Mesothelial cell of epicardium (in vitro differentiated cells): ENCODE measurements around the gene CALCR. TPM values are rescaled to one million over a fixed set of nuclear protein-coding genes. Genes with fewer than 3 reads are reported as not detected.

Source experiments
- DNase-seq, 2 experiments: peaks; one replicate each; pipeline ENCODE4 v3.0.0; 2021; ENCODE audit warnings: low spot score in 2 of 2; ENCODE audit not compliant: unreplicated experiment in 2 of 2
- H3K27ac Mint-ChIP-seq: 2 replicates; pipeline ENCODE4 v1.8.0; 2021; ENCODE audit warnings: mixed read lengths
- H3K27me3 Mint-ChIP-seq: 2 replicates; pipeline ENCODE4 v1.8.0; 2021; ENCODE audit warnings: low read depth, mixed read lengths
- H3K36me3 Mint-ChIP-seq: 2 replicates; pipeline ENCODE4 v1.8.0; 2021; ENCODE audit warnings: mixed read lengths
- H3K4me1 Mint-ChIP-seq: 2 replicates; pipeline ENCODE4 v1.8.0; 2021; ENCODE audit warnings: mixed read lengths
- H3K4me3 Mint-ChIP-seq: 2 replicates; pipeline ENCODE4 v1.8.0; 2021; ENCODE audit warnings: mild to moderate bottlenecking, moderate library complexity, mixed read lengths
- H3K9me3 Mint-ChIP-seq: 2 replicates; pipeline ENCODE4 v1.8.0; 2021; ENCODE audit warnings: mixed read lengths
- microRNA-seq: library from miRNA; unstranded; fragments of <30 nt; microRNA quantifications from one replicate; pipeline ENCODE4 v1.2.0, GENCODE V29; 2021; ENCODE audit warnings: inconsistent platforms, mixed read lengths
- total RNA-seq: library from RNA; stranded (reverse); gene quantifications from 3 replicates; pipeline ENCODE4 v1.2.1, GENCODE V29; 2021
- TF ChIP-seq, protein P1 (sequence below): fragments of 200-600 bp; sonication (generic); IDR thresholded peaks from one replicate; pipeline ENCODE4 v1.5.0; 2021; ENCODE audit warnings: antibody characterized with exemption; ENCODE audit not compliant: unreplicated experiment

CALCR gene
- total RNA-seq, 1 donor from 2014 or later: not detected

DNA sequence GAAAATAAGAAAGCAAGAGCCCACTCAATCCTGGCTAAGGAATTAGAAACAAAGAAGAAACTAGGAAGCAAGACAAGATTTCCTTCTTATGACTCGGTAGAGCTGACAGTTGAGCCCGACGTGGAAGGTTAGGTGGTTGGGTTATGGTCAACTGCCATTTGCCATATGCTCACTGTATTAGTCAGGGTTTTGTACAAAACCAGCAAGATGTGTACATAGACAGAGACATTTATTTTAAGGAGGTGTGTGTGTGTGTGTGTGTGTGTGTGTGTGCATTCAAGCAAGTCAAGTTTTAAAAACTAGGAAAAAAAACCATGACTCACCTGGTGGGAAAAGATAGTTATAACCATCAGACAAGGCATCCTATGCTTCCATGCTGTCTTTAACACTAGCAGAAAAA lies 183.9 kb downstream of the CALCR start:
- H3K27ac Mint-ChIP-seq: no peak overlapping the region
- no peaks in the 10 kb centered on the region for H3K9me3 Mint-ChIP-seq
- TF ChIP-seq, protein P1, sequence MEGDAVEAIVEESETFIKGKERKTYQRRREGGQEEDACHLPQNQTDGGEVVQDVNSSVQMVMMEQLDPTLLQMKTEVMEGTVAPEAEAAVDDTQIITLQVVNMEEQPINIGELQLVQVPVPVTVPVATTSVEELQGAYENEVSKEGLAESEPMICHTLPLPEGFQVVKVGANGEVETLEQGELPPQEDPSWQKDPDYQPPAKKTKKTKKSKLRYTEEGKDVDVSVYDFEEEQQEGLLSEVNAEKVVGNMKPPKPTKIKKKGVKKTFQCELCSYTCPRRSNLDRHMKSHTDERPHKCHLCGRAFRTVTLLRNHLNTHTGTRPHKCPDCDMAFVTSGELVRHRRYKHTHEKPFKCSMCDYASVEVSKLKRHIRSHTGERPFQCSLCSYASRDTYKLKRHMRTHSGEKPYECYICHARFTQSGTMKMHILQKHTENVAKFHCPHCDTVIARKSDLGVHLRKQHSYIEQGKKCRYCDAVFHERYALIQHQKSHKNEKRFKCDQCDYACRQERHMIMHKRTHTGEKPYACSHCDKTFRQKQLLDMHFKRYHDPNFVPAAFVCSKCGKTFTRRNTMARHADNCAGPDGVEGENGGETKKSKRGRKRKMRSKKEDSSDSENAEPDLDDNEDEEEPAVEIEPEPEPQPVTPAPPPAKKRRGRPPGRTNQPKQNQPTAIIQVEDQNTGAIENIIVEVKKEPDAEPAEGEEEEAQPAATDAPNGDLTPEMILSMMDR: no peak
- H3K4me1 Mint-ChIP-seq: no peaks in the 10 kb centered on the region
- no peaks in the 10 kb centered on the region for H3K36me3 Mint-ChIP-seq
- no peak overlapping the region for H3K4me3 Mint-ChIP-seq
- DNase-seq: no peak
- H3K27me3 Mint-ChIP-seq: peaks cover 53% of the 10 kb centered on the region

DNA sequence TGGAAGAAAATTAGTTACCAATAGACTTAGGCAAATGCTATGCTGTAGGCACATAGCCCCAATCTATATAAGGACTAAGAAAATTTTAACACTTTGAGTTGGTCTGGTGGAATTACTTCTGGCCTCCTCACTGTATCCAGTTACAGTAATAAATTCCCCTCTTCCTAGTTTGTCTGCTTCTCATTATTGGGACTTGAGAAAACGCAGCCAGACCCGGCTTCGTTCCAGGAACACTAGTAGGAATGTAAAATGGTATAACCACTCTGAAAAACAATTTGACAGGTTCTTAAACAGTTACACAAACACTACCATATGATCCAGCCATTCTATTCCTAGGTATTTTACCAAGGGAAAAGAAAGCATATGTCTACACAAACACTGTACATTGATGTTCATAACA lies 192.2 kb downstream of the CALCR start:
- H3K27me3 Mint-ChIP-seq: peaks cover 33% of the 10 kb centered on the region
- H3K9me3 Mint-ChIP-seq: no peaks in the 10 kb centered on the region
- no peak overlapping the region for H3K27ac Mint-ChIP-seq
- no peaks in the 10 kb centered on the region for H3K36me3 Mint-ChIP-seq
- H3K4me1 Mint-ChIP-seq: no peaks in the 10 kb centered on the region
- no peak overlapping the region for H3K4me3 Mint-ChIP-seq
- TF ChIP-seq, protein P1: no peak
- no peak for DNase-seq

DNA sequence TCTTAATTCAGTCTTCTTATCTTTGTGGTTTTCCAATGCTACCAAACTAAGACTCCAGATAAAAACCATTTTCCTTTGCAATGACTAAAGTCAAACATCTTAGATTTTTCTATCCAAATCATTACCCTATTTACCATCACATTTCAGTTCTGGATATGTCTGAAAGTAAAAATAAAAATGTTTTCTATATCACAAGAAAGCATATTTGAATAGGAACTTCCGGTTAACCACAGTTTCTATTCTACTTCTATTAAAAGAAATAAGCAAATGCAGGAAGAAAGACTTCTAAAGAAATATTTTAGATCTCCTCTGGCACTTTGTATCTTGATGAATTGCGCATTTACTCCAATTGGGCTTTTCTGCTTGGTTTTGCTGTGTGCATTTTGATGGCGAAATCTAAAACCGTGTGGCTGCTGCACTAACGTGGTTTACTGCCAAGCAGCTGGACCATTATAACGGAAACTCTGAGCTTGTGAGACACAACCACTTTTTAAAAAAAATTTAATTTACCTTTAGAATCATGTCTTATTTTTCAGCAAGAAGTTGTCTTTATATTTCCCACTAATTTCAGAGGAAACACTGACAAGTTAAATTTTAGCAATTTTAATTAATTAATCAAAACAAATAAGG lies 196.3 kb downstream of the CALCR start:
- Mint-ChIP-seq H3K27ac (no peak overlapping the region), H3K9me3 (no peaks in the 10 kb centered on the region), H3K4me1 (no peaks in the 10 kb centered on the region), H3K36me3 (no peaks in the 10 kb centered on the region), H3K4me3 (no peak overlapping the region), H3K27me3 (peaks cover 31% of the 10 kb centered on the region)
- TF ChIP-seq, protein P1: no peak
- no peak for DNase-seq

DNA sequence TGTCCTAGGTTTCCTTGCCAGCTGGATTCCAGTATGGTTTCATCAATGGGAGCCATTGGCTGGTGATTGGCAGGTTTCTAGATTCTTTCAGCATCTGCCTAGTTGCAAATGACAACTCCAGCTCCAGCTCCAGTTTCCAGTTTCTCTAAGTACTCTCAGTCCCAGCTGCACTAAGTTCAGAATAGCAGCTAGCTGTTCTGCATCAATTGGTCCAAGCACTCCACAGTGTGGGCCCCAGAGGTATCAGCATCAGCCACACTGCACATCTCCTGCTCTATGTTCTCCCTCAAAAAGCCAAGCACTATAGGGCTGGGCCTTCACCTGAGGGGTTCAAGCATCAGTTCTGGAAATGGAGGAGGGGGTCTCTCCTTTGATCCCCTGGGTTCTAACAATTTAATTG lies 198.9 kb downstream of the CALCR start:
- Mint-ChIP-seq H3K4me1 (no peaks in the 10 kb centered on the region), H3K36me3 (no peaks in the 10 kb centered on the region), H3K4me3 (no peak overlapping the region), H3K9me3 (no peaks in the 10 kb centered on the region), H3K27me3 (peaks cover 35% of the 10 kb centered on the region), H3K27ac (no peak overlapping the region)
- TF ChIP-seq, protein P1: no peak
- DNase-seq: no peak

Small RNAs within 50 kb of the gene (microRNA-seq; reads per million reads assigned to microRNA genes)
- gene MIR489: 6.2 reads per million, percentile 24 among the genes with 10 or more reads in this experiment
- gene MIR653: 6.2 reads per million, percentile 24 among the genes with 10 or more reads in this experiment
